Osteoblast (primary cell): ENCODE measurements around the gene KCTD19. TPM values are rescaled to one million over a fixed set of nuclear protein-coding genes. Genes with fewer than 3 reads are reported as not detected.

ENCODE experiments used
- DNase-seq: peaks from one replicate; pipeline ENCODE4 v3.0.0; 2011; ENCODE audit warnings: low spot score, mixed read lengths; ENCODE audit not compliant: insufficient read length; ENCODE audit errors: missing footprints
- H2AFZ ChIP-seq: 2 replicates; pipeline ENCODE4 v1.6.0; 2011; ENCODE audit warnings: mild to moderate bottlenecking, low read length
- H3K27ac ChIP-seq: 2 replicates; pipeline ENCODE4 v1.5.1; 2011; ENCODE audit warnings: mild to moderate bottlenecking, low read depth, low read length, moderate library complexity
- H3K27me3 ChIP-seq: 2 replicates; pipeline ENCODE4 v1.6.0; 2012; ENCODE audit warnings: mild to moderate bottlenecking, control low read depth, inconsistent platforms, low read length, moderate library complexity; ENCODE audit not compliant: insufficient read depth
- H3K36me3 ChIP-seq: 2 replicates; pipeline ENCODE4 v1.5.1; 2011; ENCODE audit warnings: mild to moderate bottlenecking, low read length, control low read depth, moderate library complexity; ENCODE audit not compliant: insufficient read depth
- H3K4me1 ChIP-seq: 2 replicates; pipeline ENCODE4 v1.5.1; 2011; ENCODE audit warnings: mild to moderate bottlenecking, low read length, control low read depth, moderate library complexity; ENCODE audit not compliant: insufficient read depth
- H3K4me2 ChIP-seq: 2 replicates; pipeline ENCODE4 v1.6.0; 2011; ENCODE audit warnings: mild to moderate bottlenecking, low read length; ENCODE audit not compliant: insufficient read depth
- H3K4me3 ChIP-seq: fragments of 200-600 bp; sonication (generic); 3 replicates; pipeline ENCODE4 v1.5.1; 2012; ENCODE audit warnings: mild to moderate bottlenecking, low read length, inconsistent platforms; ENCODE audit not compliant: insufficient read depth
- H3K79me2 ChIP-seq: 2 replicates; pipeline ENCODE4 v1.6.0; 2012; ENCODE audit warnings: mild to moderate bottlenecking, low read length, control low read depth, inconsistent platforms; ENCODE audit not compliant: insufficient read depth
- H3K9me3 ChIP-seq: 2 replicates; pipeline ENCODE4 v1.5.1; 2011; ENCODE audit warnings: low read depth, low read length, control low read depth
- H4K20me1 ChIP-seq: 2 replicates; pipeline ENCODE4 v1.6.0; 2012; ENCODE audit warnings: mild to moderate bottlenecking, low read length, control low read depth; ENCODE audit not compliant: insufficient read depth
- CTCF ChIP-seq: IDR thresholded peaks from 2 replicates; pipeline ENCODE4 v1.5.1; 2011; ENCODE audit warnings: mild to moderate bottlenecking, low read depth, low read length, moderate library complexity; ENCODE audit errors: extremely low read depth
- total RNA-seq: library from RNA; depleted of rRNA; stranded (reverse); fragments of >200 nt; gene quantifications from 2 replicates; pipeline ENCODE4 v1.2.3, GENCODE V29; 2012

The KCTD19 gene
- total RNA-seq, 1 donor, result not detected

- H3K27ac ChIP-seq, result no peak overlapping the region
- H3K27me3 ChIP-seq, result no peaks in the 10 kb centered on the region
- H2AFZ ChIP-seq, result no peak overlapping the region
- H3K79me2 ChIP-seq, result no peaks in the 10 kb centered on the region
- H3K4me1 ChIP-seq, result peaks cover 6% of the 10 kb centered on the region
- H4K20me1 ChIP-seq, result no peaks in the 10 kb centered on the region
- peak; percentile 58 for DNase-seq
- no peaks in the 10 kb centered on the region for H3K9me3 ChIP-seq
- no peak overlapping the region for H3K4me2 ChIP-seq
- H3K4me3 ChIP-seq, result no peak overlapping the region
- TF ChIP-seq CTCF, result no peak
- peaks cover 8% of the 10 kb centered on the region for H3K36me3 ChIP-seq
These were observed 35.1 kb downstream of the KCTD19 start for GRCh38 chr16:67291461-67291860.

DNA sequence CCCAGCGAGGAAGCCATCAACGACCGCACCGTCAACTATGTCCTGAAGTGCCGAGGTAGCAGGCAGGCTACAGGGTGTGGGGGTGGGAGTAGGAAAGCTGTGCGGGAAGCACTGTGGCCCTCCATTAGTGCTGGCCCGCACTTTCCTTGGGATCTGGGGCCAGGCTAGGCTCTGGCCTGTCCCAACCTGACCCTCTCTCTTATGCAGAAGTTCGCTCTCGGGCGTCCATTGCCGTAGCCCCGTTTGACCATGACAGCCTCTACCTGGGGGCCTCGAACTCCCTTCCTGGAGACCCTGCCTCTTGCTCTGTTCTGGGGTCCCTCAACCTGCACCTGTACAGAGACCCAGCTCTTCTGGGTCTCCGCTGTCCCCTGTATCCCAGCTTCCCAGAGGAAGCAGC lies 38.6 kb downstream of the KCTD19 start:
- no peaks in the 10 kb centered on the region for H3K27me3 ChIP-seq
- H4K20me1 ChIP-seq, result no peaks in the 10 kb centered on the region
- TF ChIP-seq CTCF, result no peak
- peaks cover 6% of the 10 kb centered on the region for H3K4me1 ChIP-seq
- DNase-seq, result peak; percentile 57
- H3K4me3 ChIP-seq, result no peak overlapping the region
- H3K27ac ChIP-seq, result no peak overlapping the region
- H3K9me3 ChIP-seq, result no peaks in the 10 kb centered on the region
- no peak overlapping the region for H3K4me2 ChIP-seq
- peaks cover 17% of the 10 kb centered on the region for H3K36me3 ChIP-seq
- H2AFZ ChIP-seq, result no peak overlapping the region
- no peaks in the 10 kb centered on the region for H3K79me2 ChIP-seq

DNA sequence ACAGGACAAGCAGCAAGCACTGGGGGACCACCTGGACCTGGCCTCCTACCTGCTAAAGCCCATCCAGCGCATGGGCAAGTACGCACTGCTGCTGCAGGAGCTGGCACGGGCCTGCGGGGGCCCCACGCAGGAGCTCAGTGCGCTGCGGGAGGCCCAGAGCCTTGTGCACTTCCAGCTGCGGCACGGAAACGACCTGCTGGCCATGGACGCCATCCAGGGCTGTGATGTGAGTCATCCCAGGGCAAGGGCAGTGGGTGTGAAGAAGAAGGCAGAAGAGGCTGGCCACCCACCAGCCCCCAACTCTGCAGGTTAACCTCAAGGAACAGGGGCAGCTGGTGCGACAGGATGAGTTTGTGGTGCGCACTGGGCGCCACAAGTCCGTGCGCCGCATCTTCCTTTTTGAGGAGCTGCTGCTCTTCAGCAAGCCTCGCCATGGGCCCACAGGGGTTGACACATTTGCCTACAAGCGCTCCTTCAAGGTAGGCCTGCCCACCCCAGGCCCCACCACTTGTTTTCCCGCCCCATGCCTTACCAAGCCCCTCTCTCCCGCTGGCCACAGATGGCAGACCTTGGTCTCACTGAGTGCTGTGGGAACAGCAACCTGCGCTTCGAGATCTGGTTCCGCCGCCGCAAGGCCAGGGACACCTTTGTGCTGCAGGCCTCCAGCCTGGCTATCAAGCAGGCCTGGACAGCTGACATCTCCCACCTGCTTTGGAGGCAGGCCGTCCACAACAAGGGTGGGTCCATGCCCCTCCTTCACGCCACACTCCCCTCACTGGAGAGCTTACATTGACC lies 39.9 kb downstream of the KCTD19 start:
- TF ChIP-seq CTCF, result no peak
- Histone ChIP-seq H2AFZ (no peak overlapping the region), H3K36me3 (peaks cover 29% of the 10 kb centered on the region), H3K4me1 (peaks cover 6% of the 10 kb centered on the region), H3K79me2 (no peaks in the 10 kb centered on the region), H3K4me2 (no peak overlapping the region), H4K20me1 (no peaks in the 10 kb centered on the region), H3K27ac (no peak overlapping the region), H3K4me3 (no peak overlapping the region), H3K27me3 (no peaks in the 10 kb centered on the region), H3K9me3 (no peaks in the 10 kb centered on the region)
- DNase-seq, result peak; percentile 71

DNA sequence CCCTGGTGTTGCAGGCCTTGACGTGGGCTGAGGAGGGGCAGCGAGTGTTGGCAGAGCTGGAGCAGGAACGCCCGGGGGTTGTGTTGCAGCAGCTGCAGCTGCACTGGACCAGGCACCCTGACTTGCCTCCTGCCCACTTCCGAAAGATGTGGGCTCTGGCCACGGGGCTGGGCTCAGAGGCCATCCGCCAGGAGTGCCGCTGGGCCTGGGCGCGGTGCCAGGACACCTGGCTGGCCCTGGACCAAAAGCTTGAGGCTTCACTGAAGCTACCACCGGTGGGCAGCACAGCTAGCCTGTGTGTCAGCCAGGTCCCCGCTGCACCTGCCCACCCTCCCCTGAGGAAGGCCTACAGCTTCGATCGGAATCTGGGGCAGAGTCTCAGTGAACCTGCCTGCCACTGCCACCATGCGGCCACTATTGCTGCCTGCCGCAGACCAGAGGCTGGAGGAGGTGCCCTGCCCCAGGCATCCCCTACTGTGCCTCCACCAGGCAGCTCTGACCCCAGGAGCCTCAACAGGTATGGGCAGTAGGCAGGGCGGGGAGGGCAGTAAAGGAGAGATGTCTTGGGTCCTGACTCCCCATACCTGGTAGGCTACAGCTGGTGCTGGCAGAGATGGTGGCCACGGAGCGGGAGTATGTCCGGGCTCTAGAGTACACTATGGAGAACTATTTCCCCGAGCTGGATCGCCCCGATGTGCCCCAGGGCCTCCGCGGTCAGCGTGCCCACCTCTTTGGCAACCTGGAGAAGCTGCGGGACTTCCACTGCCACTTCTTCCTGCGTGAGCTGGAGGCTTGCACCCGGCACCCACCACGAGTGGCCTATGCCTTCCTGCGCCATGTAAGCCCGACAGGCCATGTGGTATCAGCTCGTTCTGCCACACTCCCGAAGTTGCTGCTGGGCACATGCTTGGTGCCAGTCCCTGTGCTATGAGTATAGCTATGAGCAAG lies 41.6 kb downstream of the KCTD19 start:
- Histone ChIP-seq H3K27me3 (no peaks in the 10 kb centered on the region), H3K79me2 (peaks cover 2% of the 10 kb centered on the region), H3K27ac (no peak overlapping the region), H3K4me2 (no peak overlapping the region), H4K20me1 (no peaks in the 10 kb centered on the region), H3K4me1 (peaks cover 8% of the 10 kb centered on the region), H3K9me3 (no peaks in the 10 kb centered on the region), H2AFZ (no peak overlapping the region), H3K36me3 (peaks cover 34% of the 10 kb centered on the region), H3K4me3 (no peak overlapping the region)
- TF ChIP-seq CTCF, result peak; percentile 51
- DNase-seq, result peak; percentile 95
